Left hindlimb (tissue), 1 donor: ENCODE results near the gene ITPR1.
A peak's percentile ranks its signal among the peaks of the same experiment; 100 is the strongest.
"Not testable (repeated sequence)": the region's sequence is repeated elsewhere in the genome, so short reads cannot be mapped to it uniquely, and the experiment has no call there.

Source experiments
- DNase-seq: peaks from one replicate; pipeline ENCODE4 v3.0.0-alpha.2; 2018

ITPR1 gene

GRCh38 chr3:4493014-4493940, at the start of gene ITPR1:
Gene ITPR1, plus strand, starts transcription at chr3:4493348. Its CDS starts 23,144 bp downstream, at chr3:4516492.
- DNase-seq = peak; percentile 99

- DNase-seq = no peak
Observed at GRCh38 chr3:4447295-4447999, 45.7 kb upstream of the ITPR1 start.

GRCh38 chr3:4448187-4448586, 45.0 kb upstream of the ITPR1 start:
- DNase-seq = no peak

- no peak for DNase-seq
Observed at GRCh38 chr3:4449043-4449805, 43.9 kb upstream of the ITPR1 start.

- no peak for DNase-seq
Observed at GRCh38 chr3:4454142-4454541, 39.0 kb upstream of the ITPR1 start.

- DNase-seq = not testable (repeated sequence)
Observed at GRCh38 chr3:4456780-4457179, 36.4 kb upstream of the ITPR1 start.

- DNase-seq = no peak
Observed at GRCh38 chr3:4458961-4459360, 34.2 kb upstream of the ITPR1 start.

GRCh38 chr3:4460334-4460733, 32.8 kb upstream of the ITPR1 start:
- DNase-seq = no peak

GRCh38 chr3:4461468-4462090, 31.6 kb upstream of the ITPR1 start:
- DNase-seq = no peak

GRCh38 chr3:4462369-4463040, 30.6 kb upstream of the ITPR1 start:
- no peak for DNase-seq

GRCh38 chr3:4464576-4464975, 28.6 kb upstream of the ITPR1 start:
- no peak for DNase-seq

- DNase-seq = peak; percentile 87
Observed at GRCh38 chr3:4466741-4467521, 26.2 kb upstream of the ITPR1 start, which contains the start of gene SUMF1. Gene SUMF1, minus strand, starts transcription at chr3:4467269. Its CDS starts 24 bp downstream, at chr3:4467245.

- DNase-seq = no peak
Observed at GRCh38 chr3:4467522-4467867, 25.7 kb upstream of the ITPR1 start.

- no peak for DNase-seq
Observed at GRCh38 chr3:4471907-4472306, 21.2 kb upstream of the ITPR1 start.

- DNase-seq = no peak
Observed at GRCh38 chr3:4472312-4472711, 20.8 kb upstream of the ITPR1 start.

GRCh38 chr3:4472766-4473165, 20.4 kb upstream of the ITPR1 start:
- no peak for DNase-seq

- peak; percentile 36 for DNase-seq
Observed at GRCh38 chr3:4474683-4475490, 18.3 kb upstream of the ITPR1 start.

- no peak for DNase-seq
Observed at GRCh38 chr3:4475804-4476203, 17.3 kb upstream of the ITPR1 start.

GRCh38 chr3:4476496-4476895, 16.7 kb upstream of the ITPR1 start:
- DNase-seq = no peak

- no peak for DNase-seq
Observed at GRCh38 chr3:4478261-4478660, 14.9 kb upstream of the ITPR1 start.

GRCh38 chr3:4491855-4492207, 1.3 kb upstream of the ITPR1 start:
- DNase-seq = no peak
